GM19467 (cell line): Measurements from ENCODE around the gene STK4.
"Not testable (repeated sequence)": the region's sequence is repeated elsewhere in the genome, so short reads cannot be mapped to it uniquely, and the experiment has no call there.

Source experiments
- ATAC-seq: cut with Tn5 transposase; IDR thresholded peaks from one replicate; pipeline ENCODE4 v1.9.1; 2021; ENCODE audit warnings: mild to moderate bottlenecking, moderate library complexity; ENCODE audit not compliant: unreplicated experiment

Gene STK4

DNA sequence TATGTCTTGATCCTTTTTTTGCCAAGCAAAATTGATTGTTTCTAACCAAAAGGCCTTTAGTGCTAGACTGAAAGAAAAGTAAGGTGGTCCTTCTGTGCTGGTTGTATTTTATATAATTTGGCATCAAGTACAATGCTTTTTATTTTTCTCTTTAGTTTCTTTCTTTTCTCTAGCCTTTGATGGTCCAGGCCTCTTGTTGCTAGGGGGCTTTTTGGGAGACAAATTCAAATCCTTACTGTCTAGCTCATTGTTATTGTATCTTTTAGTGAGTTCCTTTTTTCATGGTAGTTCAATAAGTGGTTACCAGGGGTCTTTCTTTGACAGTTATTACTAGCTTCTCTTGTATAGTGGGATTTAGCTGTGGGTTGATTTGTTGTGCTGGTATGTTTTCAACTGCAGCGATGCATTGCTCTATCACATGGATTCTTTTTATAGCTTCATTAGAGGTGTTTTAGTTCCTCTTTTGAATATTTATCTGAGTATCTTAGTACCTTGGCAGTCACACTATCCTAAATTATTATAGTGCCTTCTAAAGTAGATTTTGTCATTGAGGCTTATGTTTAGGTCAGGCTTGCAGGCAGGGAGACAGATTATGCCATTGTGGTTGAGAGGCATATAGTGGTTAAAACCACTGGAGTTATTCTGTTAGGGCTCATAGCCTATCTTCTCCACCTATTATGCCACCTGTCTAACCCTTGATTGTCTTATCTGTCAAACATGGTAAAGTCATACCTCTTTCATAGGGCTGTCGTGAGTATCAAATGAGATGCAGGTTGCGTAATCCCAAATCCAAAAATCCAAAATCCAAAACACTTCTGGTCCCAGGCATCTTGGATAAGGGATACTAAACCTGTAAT, 85.1 kb downstream of the STK4 start:
- no peak for ATAC-seq

DNA sequence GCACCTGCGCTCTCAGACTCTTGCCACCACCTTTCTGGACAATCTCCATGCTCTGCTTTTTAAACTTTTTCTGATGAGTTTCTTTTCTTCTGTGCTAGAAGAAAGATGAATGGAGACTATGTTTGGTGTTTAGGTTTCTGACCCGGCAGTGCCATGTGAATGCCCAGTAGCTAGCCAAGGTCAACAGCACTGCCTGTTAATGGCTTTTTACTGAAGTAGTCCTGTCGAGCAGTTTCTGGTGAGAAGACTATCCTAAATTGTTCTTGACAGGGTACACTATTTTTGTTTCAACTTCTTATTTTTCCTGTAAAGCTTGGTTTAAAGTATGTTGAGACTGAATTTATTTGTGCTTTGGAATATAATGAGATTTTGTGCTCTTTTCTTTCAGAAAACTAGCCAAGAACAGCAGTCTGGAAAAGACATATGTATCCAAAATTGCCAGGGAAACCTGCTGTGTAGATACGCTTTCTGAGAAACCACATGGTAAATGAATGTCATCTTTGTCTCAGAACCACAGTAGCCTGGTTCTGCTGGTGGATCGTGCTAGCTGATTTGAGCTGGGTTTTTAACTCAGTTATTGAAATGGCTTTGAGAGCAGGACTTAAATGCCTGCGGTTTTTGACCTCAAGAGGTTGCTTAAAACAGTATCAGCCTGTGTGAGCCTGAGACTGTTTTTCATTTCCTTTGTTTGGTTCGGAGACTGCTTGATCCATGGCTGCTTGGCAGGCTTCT, 86.6 kb downstream of the STK4 start:
- no peak for ATAC-seq

DNA sequence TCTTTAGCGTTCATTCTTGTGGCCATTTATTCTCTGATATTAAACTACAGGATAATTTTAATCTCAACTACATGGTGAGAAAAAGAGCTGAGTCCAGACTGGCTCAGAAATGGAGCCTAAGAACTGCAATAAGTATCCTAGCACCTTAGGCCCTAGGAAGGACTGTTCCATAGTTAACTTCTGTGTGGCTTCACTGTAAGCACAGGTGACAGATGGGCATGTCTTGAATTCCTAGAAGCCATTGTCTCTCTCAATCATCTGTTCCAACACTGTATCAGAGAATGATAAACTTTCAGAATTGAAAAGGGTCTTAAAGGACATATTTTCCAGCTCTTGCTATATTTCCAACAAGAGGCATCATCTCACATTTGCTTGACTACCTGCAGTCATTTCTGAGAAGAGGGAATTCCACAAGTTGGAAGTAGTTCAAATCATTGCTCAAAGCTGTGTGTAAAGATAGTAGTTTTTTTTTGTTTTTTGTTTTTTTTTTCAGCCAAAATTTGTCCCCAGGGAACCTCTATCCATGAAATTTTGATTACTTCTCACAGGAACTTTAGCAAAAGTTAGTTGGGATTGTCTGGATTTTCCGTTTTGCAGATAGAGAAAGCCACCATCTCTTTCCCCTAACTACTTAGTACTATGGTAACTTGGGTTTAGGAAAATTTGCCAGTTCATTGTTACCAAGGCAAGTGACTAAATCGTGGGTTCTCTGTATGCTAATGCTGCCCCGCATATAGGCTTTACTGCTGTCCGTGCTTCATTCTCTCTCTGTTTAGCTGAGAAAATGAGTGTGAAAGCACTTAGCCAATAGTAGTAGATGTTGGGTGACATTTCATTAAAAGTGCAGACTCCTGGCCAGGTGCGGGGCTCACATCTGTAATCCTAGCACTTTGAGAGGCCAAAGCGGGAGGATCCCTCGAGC, 87.4 kb downstream of the STK4 start:
- no peak for ATAC-seq

DNA sequence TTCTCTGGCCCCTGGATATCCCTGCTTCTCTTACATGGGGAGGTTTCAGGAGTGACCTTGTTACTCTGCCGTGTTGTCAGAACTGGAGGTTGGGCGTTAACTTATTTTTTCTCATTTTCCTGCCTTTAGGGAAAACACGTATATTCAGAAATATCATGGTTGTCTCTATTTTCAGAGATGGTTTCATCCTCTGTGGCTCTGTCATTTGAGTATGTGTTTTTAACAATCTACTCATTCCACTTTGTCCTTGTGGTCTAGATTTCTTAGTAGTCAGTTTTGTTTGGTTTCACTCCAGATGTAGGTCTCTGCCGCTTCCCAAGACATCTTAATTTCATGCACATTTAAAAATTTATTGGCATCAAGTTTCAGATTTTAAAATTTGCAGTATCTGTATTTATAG, 88.7 kb downstream of the STK4 start:
- no peak for ATAC-seq

DNA sequence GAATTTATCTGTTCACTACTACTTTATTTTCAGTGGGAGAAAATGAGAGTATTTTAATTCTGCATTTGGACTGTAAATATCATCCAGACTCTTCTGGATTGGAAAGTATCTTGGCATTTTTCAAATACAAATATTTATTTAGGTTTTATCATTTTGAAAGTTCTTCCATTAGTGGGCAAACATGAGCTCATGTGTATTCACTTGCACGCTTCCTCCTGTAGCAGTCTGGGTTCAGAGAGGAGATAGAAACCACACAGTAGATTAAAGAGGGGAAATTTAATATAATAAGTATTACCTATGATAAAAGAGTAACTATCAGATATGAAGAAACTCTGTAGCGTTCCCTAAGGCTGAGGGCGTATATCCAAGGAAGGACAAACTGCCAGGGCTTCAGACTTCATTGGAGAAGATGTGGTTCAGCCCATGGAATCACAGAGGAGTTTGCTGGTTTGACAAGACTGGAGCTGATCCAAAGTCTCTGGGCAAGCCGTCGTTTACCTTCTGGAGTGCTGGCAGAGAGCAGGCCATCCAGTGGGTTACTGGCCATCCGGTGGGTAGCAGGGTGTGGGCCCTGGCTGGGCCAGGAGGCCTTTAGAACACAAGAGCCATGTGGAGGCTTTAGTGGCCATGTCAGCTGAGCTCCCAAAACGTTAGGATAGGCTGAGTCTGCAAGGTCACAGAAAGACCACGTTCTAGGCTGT, 90.3 kb downstream of the STK4 start:
- no peak for ATAC-seq

DNA sequence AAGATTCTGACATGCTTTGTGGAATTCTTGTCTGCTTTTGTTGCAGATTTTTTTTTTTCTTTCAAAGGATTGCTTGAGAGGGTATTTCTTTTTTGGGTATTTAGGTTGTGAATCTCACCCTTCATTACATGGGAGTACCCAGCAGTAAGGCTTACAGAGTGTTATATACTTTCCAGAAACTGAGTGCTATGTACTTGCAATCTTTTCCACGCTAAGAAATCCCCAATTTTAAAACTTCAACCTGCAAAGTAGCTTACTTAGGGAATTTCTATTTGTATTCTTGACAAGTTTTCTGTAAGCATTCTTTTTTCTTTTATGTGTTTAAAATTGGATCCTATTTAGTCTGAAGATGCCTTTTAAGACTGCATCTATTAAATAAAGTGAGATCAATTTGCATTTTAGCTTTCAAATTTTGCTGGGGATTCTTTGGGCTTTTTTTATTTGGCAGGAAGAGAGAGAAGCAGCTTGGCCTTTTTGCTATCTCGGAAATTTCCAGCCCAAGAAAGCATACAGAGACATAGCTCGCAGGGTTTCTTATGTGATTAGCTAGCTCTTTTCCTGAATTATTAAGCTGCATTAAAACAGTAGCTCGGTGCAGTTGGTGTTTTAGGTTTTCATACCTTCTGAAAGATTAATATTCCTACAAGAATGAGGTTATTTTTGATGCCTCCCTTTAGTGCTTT, 92.0 kb downstream of the STK4 start:
- no peak for ATAC-seq

DNA sequence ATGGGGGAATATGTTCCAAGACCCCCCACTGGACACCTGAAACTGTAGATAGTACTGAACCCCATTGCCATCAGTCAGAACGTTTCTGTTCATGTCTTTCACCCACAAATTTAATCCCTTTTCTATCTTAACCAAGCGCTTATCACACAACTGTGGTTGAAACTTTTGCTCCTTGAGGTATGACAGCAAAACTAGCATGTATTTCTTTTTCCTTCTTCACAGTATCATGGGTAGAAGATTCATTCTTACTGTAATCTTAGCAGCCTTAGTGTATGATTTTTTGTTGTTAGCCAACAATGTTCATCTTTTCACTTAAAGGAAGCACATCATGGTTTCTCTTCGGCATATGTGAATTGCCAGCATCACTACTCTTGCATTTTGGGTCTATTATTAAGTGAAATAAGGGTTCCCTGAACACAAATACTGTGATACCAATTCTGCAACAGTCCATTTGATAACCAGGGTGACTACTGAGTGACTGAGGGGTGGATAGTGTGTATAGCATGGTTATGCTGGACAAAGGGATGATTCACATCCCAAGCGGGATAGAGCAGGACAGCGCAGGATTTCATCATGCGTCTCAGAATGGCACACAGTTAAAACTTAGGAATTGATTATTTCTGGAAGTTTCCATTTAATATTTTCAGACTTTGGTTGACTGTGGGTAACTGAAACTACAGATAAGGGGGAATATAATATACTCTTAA, 92.9 kb downstream of the STK4 start:
- no peak for ATAC-seq

DNA sequence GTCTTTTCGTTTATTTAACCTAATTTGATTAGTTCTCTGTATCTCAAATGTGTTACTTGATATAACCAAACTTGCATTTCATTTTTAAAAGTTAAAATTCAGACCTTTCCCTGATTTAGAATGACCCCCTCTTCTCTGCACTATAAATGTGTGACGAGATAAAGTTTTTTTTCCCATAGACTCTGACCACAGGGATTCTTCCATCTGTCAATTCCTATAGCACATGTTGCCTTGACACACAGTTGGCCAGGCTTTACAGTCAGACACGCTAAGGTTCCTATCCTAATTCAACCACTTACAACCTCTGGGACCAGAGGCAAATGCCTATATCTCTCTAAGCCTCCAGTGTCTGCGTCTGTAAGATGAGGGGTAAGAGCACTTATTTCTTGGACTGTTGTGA, 94.0 kb downstream of the STK4 start:
- ATAC-seq = no peak

DNA sequence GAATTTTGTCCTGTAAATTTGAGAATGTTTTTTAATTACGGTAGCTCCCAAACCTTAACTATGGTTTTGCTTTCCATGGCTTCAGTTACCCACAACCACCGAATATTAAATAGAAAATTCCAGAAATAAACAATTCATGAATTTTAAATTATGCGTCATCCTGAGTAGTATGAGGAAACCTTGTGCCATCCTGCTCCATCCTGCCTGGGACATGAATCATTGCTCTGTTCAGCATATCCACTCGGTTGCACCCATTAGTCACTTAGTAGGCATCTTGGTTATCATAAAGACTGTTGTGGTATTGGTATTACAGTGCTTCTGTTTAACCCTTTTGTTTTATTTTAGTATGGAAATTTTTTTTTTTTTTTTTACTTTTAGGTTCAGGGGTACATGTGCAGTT, 94.9 kb downstream of the STK4 start:
- no peak for ATAC-seq

DNA sequence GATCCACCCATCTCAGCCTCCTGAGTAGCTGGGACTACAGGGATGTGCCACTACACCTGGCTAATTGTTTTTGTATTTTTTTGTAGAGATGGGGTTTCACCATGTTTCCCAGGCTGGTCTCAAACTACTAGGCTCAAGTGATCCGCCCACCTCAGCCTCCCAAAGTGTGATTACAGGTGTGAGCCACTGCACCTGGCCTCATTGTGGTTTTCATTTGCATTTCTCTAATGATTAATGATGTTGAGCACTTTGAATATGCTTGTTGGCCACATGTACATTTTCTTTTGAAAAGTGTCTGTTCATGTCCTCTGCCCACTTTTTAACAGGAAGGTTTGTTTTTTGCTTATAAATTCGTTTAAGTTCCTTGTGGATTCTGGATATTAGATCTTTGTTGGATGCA, 96.8 kb downstream of the STK4 start:
- not testable (repeated sequence) for ATAC-seq

DNA sequence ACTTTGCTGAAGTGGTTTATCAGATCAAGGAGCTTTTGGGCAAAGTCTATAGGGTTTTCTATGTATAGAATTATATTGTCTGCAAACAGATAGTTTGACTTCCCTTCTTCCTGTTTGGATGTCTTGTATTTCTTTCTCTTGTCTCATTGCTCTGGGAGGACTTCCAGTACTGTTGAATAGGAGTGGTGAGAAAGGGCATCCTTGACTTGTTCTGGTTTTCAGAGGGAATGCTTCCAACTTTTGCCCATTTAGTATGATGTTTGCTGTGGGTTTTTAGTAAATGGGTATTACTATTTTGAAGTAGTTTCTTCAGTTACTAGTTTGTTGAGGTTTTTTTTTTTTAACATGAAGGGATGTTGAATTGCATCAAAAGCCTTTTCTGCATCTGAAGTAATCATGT, 98.5 kb downstream of the STK4 start:
- no peak for ATAC-seq

DNA sequence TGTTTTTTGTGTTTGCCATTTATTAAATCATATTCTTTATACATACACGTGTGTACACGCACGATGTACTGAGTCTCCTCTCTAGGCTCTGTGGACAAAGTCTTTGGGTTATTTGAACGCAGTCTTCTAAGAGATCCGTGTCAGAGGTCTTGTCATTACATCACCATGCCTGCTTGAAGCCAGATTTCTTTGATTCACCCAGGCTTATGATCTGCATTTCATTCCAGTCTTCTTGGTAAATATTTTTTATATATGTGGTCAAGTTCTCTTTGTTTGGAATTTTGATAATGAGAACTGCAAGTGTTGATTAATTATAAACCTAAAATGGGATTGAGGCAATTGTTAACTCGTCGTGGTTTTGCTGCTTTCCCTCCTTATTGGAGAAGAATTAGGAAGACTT, 100.1 kb downstream of the STK4 start:
- no peak for ATAC-seq

DNA sequence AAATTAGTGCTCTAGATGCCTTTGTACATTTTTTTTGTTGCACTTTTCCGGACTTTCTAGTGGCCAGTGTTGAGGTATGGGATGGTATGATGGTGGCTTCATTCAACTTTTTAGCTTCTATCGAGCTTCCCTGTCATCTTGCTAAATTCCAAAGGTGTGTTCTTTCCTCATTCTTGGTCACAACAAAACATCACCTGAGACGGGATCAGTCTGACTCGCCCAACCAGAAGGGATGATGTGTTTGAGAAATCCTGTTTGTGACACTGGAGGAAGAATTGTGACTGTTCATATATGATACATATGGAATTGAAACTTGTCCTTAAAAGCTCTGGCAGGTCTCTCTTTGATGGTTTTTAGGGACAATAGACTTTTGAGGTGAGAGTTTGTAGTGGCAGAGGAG, 100.8 kb downstream of the STK4 start:
- no peak for ATAC-seq

DNA sequence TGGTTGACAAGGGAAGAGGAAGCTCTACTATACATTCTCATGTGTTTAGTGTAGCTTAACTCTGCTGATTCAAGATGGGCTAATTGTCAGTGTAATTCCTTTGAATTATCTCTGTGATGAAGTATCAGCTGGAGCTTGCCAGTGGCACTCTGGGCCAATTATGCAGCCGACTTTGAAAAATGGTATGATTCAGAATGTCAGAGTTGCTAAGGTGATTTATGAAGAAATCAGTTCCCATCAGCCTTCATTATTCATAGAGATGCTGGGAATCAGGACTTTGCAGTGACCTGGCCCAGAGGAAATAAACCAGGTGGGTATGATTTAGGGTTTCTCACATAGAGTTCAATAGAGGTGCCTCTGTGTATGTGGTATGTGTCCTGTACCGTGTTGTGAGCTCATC, 101.2 kb downstream of the STK4 start:
- no peak for ATAC-seq

DNA sequence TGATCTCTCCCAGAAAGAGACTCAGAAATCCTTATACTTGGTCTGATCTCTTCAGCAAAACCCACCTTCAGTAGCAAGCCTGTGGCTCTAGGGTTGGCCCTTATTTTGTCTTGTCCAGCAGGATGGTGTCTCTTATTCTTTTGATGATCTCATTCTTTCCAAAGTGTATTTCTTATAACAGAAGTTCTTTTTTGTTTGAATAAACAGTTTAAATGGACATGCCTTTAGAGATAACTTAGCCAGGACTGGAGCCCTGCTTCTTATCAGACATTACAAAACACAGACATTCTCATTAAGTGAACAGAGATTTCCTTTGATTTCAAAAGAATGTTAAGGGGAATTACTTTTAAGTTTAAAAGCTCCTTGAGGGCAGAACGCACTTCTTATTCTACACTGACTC, 102.9 kb downstream of the STK4 start:
- ATAC-seq = no peak

DNA sequence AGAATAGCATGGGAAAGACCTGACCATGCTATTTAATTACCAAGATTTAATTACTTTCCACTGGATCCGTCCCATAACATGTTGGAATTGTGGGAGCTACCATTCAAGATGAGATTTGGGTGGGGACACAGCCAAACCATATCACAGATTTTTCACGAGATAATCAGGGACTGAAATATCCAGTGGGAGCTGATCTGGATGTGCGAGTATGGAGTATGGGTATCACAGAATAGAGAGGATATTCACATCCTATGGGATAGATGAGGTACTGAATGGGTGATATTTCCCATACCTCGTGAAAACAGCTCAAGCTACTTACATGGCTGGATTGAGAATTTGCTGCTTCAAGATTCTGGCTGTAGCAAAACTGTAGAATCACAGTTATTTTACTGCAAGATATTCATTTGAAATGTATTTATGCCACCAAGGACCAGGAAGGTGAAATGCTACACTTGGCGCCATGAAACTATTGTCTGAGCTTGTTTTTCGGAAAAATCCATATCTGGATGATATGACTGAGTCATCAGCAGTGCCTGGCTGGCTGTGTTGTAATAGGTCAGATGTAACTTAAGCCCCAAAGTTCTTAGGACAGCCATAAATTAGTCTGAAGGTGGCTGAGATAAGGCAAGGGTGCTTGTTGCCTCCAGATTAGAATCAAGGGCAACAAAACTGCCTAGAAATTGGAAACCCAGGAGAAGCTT, 104.8 kb downstream of the STK4 start:
- no peak for ATAC-seq

DNA sequence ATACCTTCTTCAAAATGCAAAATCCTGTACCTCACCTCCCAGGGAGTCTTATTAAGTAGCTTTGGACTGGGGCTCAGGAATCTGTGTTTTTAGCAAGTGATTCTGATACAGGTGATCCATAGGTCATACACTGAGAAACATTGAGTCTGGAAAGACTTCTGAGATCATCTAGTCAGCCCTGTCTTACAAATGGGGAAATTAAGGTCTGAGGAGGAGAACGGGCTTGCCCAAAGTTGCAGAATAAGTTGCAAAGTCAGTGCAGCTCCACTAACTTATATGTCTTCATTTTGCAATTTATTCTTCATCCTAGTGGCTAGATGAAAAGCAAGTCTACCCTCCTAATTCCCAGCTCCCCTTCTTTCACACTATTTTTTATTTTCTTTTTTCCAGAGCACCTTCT, 105.8 kb downstream of the STK4 start:
- ATAC-seq = no peak

DNA sequence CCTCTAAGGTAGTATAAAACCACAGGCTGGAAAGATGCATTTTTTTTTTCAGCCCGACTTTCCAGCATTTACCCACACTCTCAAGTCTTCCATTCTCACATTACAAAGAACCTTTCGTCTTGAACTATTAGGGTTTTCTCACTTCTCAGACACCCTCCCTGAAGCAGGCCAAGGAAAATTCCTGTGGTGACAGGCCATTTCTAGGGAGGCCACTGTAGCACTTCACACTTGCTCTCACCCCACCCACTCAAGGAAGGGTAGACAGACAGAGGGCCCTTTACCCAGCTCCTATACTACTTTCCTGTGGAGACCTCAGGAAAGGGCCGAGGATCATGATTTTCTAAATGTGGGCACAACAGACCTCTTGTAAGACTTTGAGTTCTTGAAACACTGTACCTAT, 106.9 kb downstream of the STK4 start:
- ATAC-seq = no peak

DNA sequence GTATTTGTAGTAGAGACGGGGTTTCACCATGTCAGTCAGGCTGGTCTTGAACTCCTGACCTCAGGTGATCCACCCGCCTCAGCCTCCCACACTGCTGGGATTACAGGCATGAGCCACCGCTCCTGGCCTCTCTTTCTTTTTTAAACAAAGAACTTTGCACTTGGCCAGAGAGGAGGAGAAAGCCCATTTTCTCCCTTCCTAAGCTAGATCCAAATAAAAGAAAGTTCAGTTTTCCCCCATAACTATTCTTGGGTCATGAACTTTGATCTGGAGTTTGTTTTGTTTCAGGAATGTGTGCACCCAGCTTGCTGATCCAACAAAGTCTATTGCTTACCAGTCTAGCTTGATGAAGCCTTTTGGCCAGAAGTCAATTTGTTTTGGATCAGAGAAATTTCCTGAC, 111.2 kb downstream of the STK4 start:
- no peak for ATAC-seq
